WTC11 (cell line): ENCODE results near the gene SCEL. TPM values are rescaled to one million over a fixed set of nuclear protein-coding genes. Genes with fewer than 3 reads are reported as not detected.

Source experiments
- ATAC-seq: fragments of 200-7000 bp; cut with Tn5 transposase; 2 replicates; pipeline ENCODE4 v1.10.0; 2021; ENCODE audit warnings: mild to moderate bottlenecking, moderate library complexity
- CTCF ChIA-PET: fragments of 300-600 bp; sonication (Branson Sonifier 250); formaldehyde crosslinking; loops from one replicate; lab custom pipeline; 2021; ENCODE audit warnings: antibody characterized with exemption; lab: Charles Lee
- POLR2A ChIA-PET: fragments of 350-600 bp; sonication (Branson Sonifier 250); formaldehyde crosslinking; loops from one replicate; lab custom pipeline; 2021; ENCODE audit warnings: antibody characterized with exemption; lab: Charles Lee
- DNase-seq: peaks from one replicate; pipeline ENCODE4 v3.0.0; 2021; ENCODE audit warnings: low spot score
- H3K27ac Mint-ChIP-seq: 2 replicates; pipeline ENCODE4 v1.8.0; 2021; ENCODE audit warnings: mixed read lengths
- H3K27me3 Mint-ChIP-seq: 2 replicates; pipeline ENCODE4 v1.8.0; 2021; ENCODE audit warnings: low read depth, mild to moderate bottlenecking, moderate library complexity, mixed read lengths
- H3K36me3 Mint-ChIP-seq: 2 replicates; pipeline ENCODE4 v1.8.0; 2021; ENCODE audit warnings: mixed read lengths
- H3K4me1 Mint-ChIP-seq: 2 replicates; pipeline ENCODE4 v1.8.0; 2022; ENCODE audit warnings: mixed read lengths
- H3K4me3 Mint-ChIP-seq: 2 replicates; pipeline ENCODE4 v1.8.0; 2021; ENCODE audit warnings: mild to moderate bottlenecking, moderate library complexity, mixed read lengths
- H3K9me3 Mint-ChIP-seq: 2 replicates; pipeline ENCODE4 v1.8.0; 2021; ENCODE audit warnings: mixed read lengths
- AFF4 ChIP-seq: sonication (generic); formaldehyde crosslinking; IDR thresholded peaks from 2 replicates; pipeline ENCODE4 v1.8.1; 2023; ENCODE audit warnings: mild to moderate bottlenecking, missing genetic modification reagents, borderline replicate concordance
- AR ChIP-seq: fragments of 250-450 bp; sonication (Bioruptor Pico); IDR thresholded peaks from 2 replicates; pipeline ENCODE4 v1.9.0; 2021; ENCODE audit warnings: mild to moderate bottlenecking
- CDX4 ChIP-seq: fragments of 250-450 bp; sonication (Bioruptor Pico); IDR thresholded peaks from 2 replicates; pipeline ENCODE4 v1.9.0; 2021; ENCODE audit warnings: moderate library complexity, mild to moderate bottlenecking, inconsistent platforms, borderline replicate concordance
- CREM ChIP-seq: sonication (generic); formaldehyde crosslinking; IDR thresholded peaks from 2 replicates; pipeline ENCODE4 v1.8.1; 2022; ENCODE audit warnings: mild to moderate bottlenecking, missing genetic modification reagents, moderate library complexity
- EMX1 ChIP-seq: fragments of 250-450 bp; sonication (Bioruptor Pico); IDR thresholded peaks from 2 replicates; pipeline ENCODE4 v1.8.0; 2021; ENCODE audit warnings: mild to moderate bottlenecking
- ERG ChIP-seq: fragments of 250-450 bp; sonication (Bioruptor Pico); IDR thresholded peaks from 2 replicates; pipeline ENCODE4 v1.8.0; 2021; ENCODE audit warnings: mild to moderate bottlenecking
- FOXK1 ChIP-seq: sonication (generic); formaldehyde crosslinking; IDR thresholded peaks from 2 replicates; pipeline ENCODE4 v1.8.0; 2022; ENCODE audit warnings: mild to moderate bottlenecking, moderate library complexity, missing genetic modification reagents
- JAZF1 ChIP-seq: fragments of 250-450 bp; sonication (Bioruptor Pico); IDR thresholded peaks from 2 replicates; pipeline ENCODE4 v1.9.0; 2021; ENCODE audit warnings: moderate library complexity, mild to moderate bottlenecking, inconsistent platforms
- MAX ChIP-seq: sonication (generic); formaldehyde crosslinking; IDR thresholded peaks from 2 replicates; pipeline ENCODE4 v1.8.0; 2022; ENCODE audit warnings: mild to moderate bottlenecking, missing genetic modification reagents
- NFYB ChIP-seq: sonication (generic); formaldehyde crosslinking; conservative IDR thresholded peaks from 2 replicates; pipeline ENCODE4 v1.8.0; 2022; ENCODE audit warnings: low read depth, missing genetic modification reagents
- NR1H2 ChIP-seq: sonication (generic); formaldehyde crosslinking; IDR thresholded peaks from 2 replicates; pipeline ENCODE4 v1.9.0; 2021; ENCODE audit warnings: mild to moderate bottlenecking, moderate library complexity, missing genetic modification reagents
- NR2C2 ChIP-seq: sonication (generic); formaldehyde crosslinking; IDR thresholded peaks from 2 replicates; pipeline ENCODE4 v1.8.0; 2022; ENCODE audit warnings: mild to moderate bottlenecking, missing genetic modification reagents
- PRDM15 ChIP-seq: sonication (generic); formaldehyde crosslinking; IDR thresholded peaks from 2 replicates; pipeline ENCODE4 v1.8.0; 2022; ENCODE audit warnings: missing genetic modification reagents
- RORB ChIP-seq: fragments of 250-450 bp; sonication (Bioruptor Pico); IDR thresholded peaks from 2 replicates; pipeline ENCODE4 v1.9.0; 2021; ENCODE audit warnings: mild to moderate bottlenecking
- SP1 ChIP-seq: sonication (generic); formaldehyde crosslinking; conservative IDR thresholded peaks from 2 replicates; pipeline ENCODE4 v1.8.1; 2022; ENCODE audit warnings: missing genetic modification reagents
- TCF7 ChIP-seq: sonication (generic); formaldehyde crosslinking; IDR thresholded peaks from 2 replicates; pipeline ENCODE4 v1.8.0; 2022; ENCODE audit warnings: mild to moderate bottlenecking, low read depth, missing genetic modification reagents, moderate library complexity
- TEAD4 ChIP-seq: sonication (generic); formaldehyde crosslinking; IDR thresholded peaks from 2 replicates; pipeline ENCODE4 v1.8.0; 2022; ENCODE audit warnings: mild to moderate bottlenecking, missing genetic modification reagents
- ZNF423 ChIP-seq: fragments of 250-450 bp; sonication (Bioruptor Pico); IDR thresholded peaks from 2 replicates; pipeline ENCODE4 v2.1.2; 2022; ENCODE audit warnings: mild to moderate bottlenecking, moderate library complexity
- ZNF512 ChIP-seq: sonication (generic); formaldehyde crosslinking; IDR thresholded peaks from 2 replicates; pipeline ENCODE4 v1.8.1; 2022; ENCODE audit warnings: missing genetic modification reagents, borderline replicate concordance
- total RNA-seq: library from RNA; stranded (reverse); gene quantifications from 3 replicates; pipeline ENCODE4 v1.2.3, GENCODE V29; 2021

The SCEL gene
- total RNA-seq, 1 experiment from 2014 or later: not detected

- TF ChIP-seq NR2C2: no peak
Measured at GRCh38 chr13:77678691-77679235, 143.3 kb downstream of the SCEL start (continued).

- DNase-seq (no peak), ATAC-seq (no peak)
- Mint-ChIP-seq H3K4me3 (no peak overlapping the region), H3K9me3 (peaks cover 16% of the 10 kb centered on the region), H3K27me3 (no peaks in the 10 kb centered on the region), H3K27ac (no peak overlapping the region), H3K36me3 (no peaks in the 10 kb centered on the region), H3K4me1 (no peaks in the 10 kb centered on the region)
- CTCF ChIA-PET: interaction anchor here (1.2 kb wide), 1 partner anchor 95 kb away, joined by 3 read pairs; no protein-coding TSS in a partner anchor
- POLR2A ChIA-PET: no interaction called here
- TF ChIP-seq ZNF512 (CRISPR knock-in tag) (no peak), AR (CRISPR knock-in tag) (no peak), PRDM15 (CRISPR knock-in tag) (no peak), CREM (no peak), CDX4 (CRISPR knock-in tag) (no peak), SP1 (no peak), ERG (CRISPR knock-in tag) (no peak), ZNF423 (CRISPR knock-in tag) (no peak), MAX (no peak), NR1H2 (CRISPR knock-in tag) (no peak), EMX1 (CRISPR knock-in tag) (no peak), JAZF1 (CRISPR knock-in tag) (no peak), TCF7 (CRISPR knock-in tag) (no peak), RORB (no peak), AFF4 (CRISPR knock-in tag) (no peak), NFYB (CRISPR knock-in tag) (no peak), TEAD4 (CRISPR knock-in tag) (no peak), FOXK1 (no peak)
Measured at GRCh38 chr13:77687799-77688198, 152.3 kb downstream of the SCEL start.
